ENCODE results near the gene C1R.

C1R gene

GRCh38 chr12:7129872-7130691 is 37.8 kb upstream of the C1R start, which contains the start of gene CLSTN3 (continued):
- TF ChIP-seq ZNF791 (tag by site-specific recombination; IDR thresholded peaks at IDR 0.05) (no peak), ZNF280D (tag by site-specific recombination; IDR thresholded peaks at IDR 0.05) (no peak), ZNF571 (tag by site-specific recombination; IDR thresholded peaks at IDR 0.05) (no peak), OSR2 (tag by site-specific recombination; IDR thresholded peaks at IDR 0.05) (peak; percentile 78), ZBTB1 (tag by site-specific recombination; IDR thresholded peaks at IDR 0.05) (no peak), ZNF473 (tag by site-specific recombination; IDR thresholded peaks at IDR 0.05) (no peak), HIC1 (tag by site-specific recombination; IDR thresholded peaks at IDR 0.05) (peak; percentile 65), ZNF214 (tag by site-specific recombination; IDR thresholded peaks at IDR 0.05; ENCODE audit: borderline replicate concordance) (no peak), GLI4 (tag by site-specific recombination; IDR thresholded peaks at IDR 0.05) (no peak), ZNF133 (tag by site-specific recombination; IDR thresholded peaks at IDR 0.05) (no peak), ZNF398 (tag by site-specific recombination; IDR thresholded peaks at IDR 0.05) (peak; percentile 98), ZBTB11 (tag by site-specific recombination; conservative IDR thresholded peaks at IDR 0.05; ENCODE audit: low read depth) (peak; percentile 35; the same call in 1 of the 2 replicates), PATZ1 (tag by site-specific recombination; IDR thresholded peaks at IDR 0.05) (peak; percentile 99), SCRT1 (tag by site-specific recombination; IDR thresholded peaks at IDR 0.05; ENCODE audit: borderline replicate concordance) (peak; percentile 55; the same call in 1 of the 2 replicates), ZNF404 (tag by site-specific recombination; IDR thresholded peaks at IDR 0.05) (no peak), ZNF362 (tag by site-specific recombination; IDR thresholded peaks at IDR 0.05) (no peak), GLIS1 (tag by site-specific recombination; IDR thresholded peaks at IDR 0.05) (peak; percentile 83), ZNF837 (tag by site-specific recombination; IDR thresholded peaks at IDR 0.05) (no peak), ZNF544 (tag by site-specific recombination; IDR thresholded peaks at IDR 0.05) (no peak), ZNF501 (tag by site-specific recombination; IDR thresholded peaks at IDR 0.05) (0 out of 2 replicates have a peak, but pooled peaks have one; percentile 18), ZNF645 (tag by site-specific recombination; IDR thresholded peaks at IDR 0.05) (no peak), ZNF658 (tag by site-specific recombination; IDR thresholded peaks at IDR 0.05) (no peak), ZNF677 (tag by site-specific recombination; IDR thresholded peaks at IDR 0.05) (no peak), ZNF155 (tag by site-specific recombination; IDR thresholded peaks at IDR 0.05) (no peak)
